Lower lobe of right lung (tissue), 2 donors: ENCODE measurements around the gene TBCA. TPM values are rescaled to one million over a fixed set of nuclear protein-coding genes. Genes with fewer than 3 reads are reported as not detected.

Experiments used
- ATAC-seq, 2 donors: fragments of 200-7000 bp; cut with Tn5 transposase; one replicate each; pipeline ENCODE4 v1.9.1; 2020 to 2022; ENCODE audit warnings: mild to moderate bottlenecking in 2 of 2, moderate library complexity in 2 of 2
- DNase-seq: peaks from one replicate; pipeline ENCODE4 v3.0.0-alpha.2; 2020
- H3K27ac ChIP-seq: fragments of 200-600 bp; one replicate; pipeline ENCODE4 v1.8.0; 2022
- H3K27me3 ChIP-seq: fragments of 200-600 bp; one replicate; pipeline ENCODE4 v1.8.0; 2022; ENCODE audit warnings: low read depth
- H3K36me3 ChIP-seq: fragments of 200-600 bp; one replicate; pipeline ENCODE4 v1.8.0; 2022; ENCODE audit warnings: mild to moderate bottlenecking
- H3K4me1 ChIP-seq: fragments of 200-600 bp; one replicate; pipeline ENCODE4 v1.8.0; 2022
- H3K4me3 ChIP-seq: fragments of 200-600 bp; one replicate; pipeline ENCODE4 v1.8.0; 2022; ENCODE audit warnings: mild to moderate bottlenecking
- H3K9me3 ChIP-seq: fragments of 200-600 bp; one replicate; pipeline ENCODE4 v1.8.0; 2022
- CTCF ChIP-seq: fragments of 200-600 bp; IDR thresholded peaks from one replicate; pipeline ENCODE4 v1.8.0; 2022; ENCODE audit warnings: antibody characterized with exemption, mild to moderate bottlenecking
- intact Hi-C: fragments of 100-400 bp; cut with DNase I; formaldehyde crosslinking; loops from one replicate; pipeline ENCODE4 v1.11.0; 2022
- total RNA-seq: library from RNA; stranded (reverse); fragmentation: NEBNext Ultra II Directional; extraction: Animal tissue kit (Norgen Biotek cat#: 25700); gene quantifications from one replicate; pipeline ENCODE4 v1.2.1, GENCODE V29; 2021
- donor health status: DM: no; HTN: yes; CAD: no; lungs with severe emphysema.

TBCA gene
- total RNA-seq, 1 donor from 2014 or later, result 117 TPM

GRCh38 chr5:77741608-77742007 lies 34.5 kb downstream of the TBCA start:
- Histone ChIP-seq H3K27me3 (no peaks in the 10 kb centered on the region), H3K27ac (no peak overlapping the region), H3K36me3 (no peaks in the 10 kb centered on the region), H3K9me3 (no peaks in the 10 kb centered on the region), H3K4me1 (no peaks in the 10 kb centered on the region), H3K4me3 (no peak overlapping the region)
- no peak for TF ChIP-seq CTCF
- ATAC-seq (no peak), DNase-seq (no peak)
- intact Hi-C loops, result no loop called here

- Histone ChIP-seq H3K27ac (no peak overlapping the region), H3K4me3 (no peak overlapping the region), H3K27me3 (no peaks in the 10 kb centered on the region), H3K9me3 (no peaks in the 10 kb centered on the region), H3K4me1 (no peaks in the 10 kb centered on the region), H3K36me3 (no peaks in the 10 kb centered on the region)
- no peak for DNase-seq
- intact Hi-C loops, result no loop called here
- no peak for ATAC-seq
- no peak for TF ChIP-seq CTCF
These were observed 41.3 kb downstream of the TBCA start for GRCh38 chr5:77734885-77735284.

- Histone ChIP-seq H3K27ac (no peak overlapping the region), H3K4me3 (no peak overlapping the region), H3K27me3 (no peaks in the 10 kb centered on the region), H3K36me3 (no peaks in the 10 kb centered on the region), H3K4me1 (no peaks in the 10 kb centered on the region), H3K9me3 (no peaks in the 10 kb centered on the region)
- TF ChIP-seq CTCF, result no peak
- intact Hi-C loops, result no loop called here
- ATAC-seq (no peak), DNase-seq (no peak)
These were observed 43.0 kb downstream of the TBCA start for GRCh38 chr5:77733130-77733529.

- DNase-seq (no peak), ATAC-seq (no peak)
- no peak for TF ChIP-seq CTCF
- Histone ChIP-seq H3K4me1 (peaks cover 1% of the 10 kb centered on the region), H3K36me3 (no peaks in the 10 kb centered on the region), H3K27me3 (no peaks in the 10 kb centered on the region), H3K9me3 (no peaks in the 10 kb centered on the region), H3K4me3 (no peak overlapping the region), H3K27ac (no peak overlapping the region)
- intact Hi-C loops, result no loop called here
These were observed 48.9 kb downstream of the TBCA start for GRCh38 chr5:77727190-77727589.

GRCh38 chr5:77725616-77726015 lies 50.5 kb downstream of the TBCA start:
- DNase-seq, result no peak
- no peak for ATAC-seq
- no peaks in the 10 kb centered on the region for H3K9me3 ChIP-seq
- no peak overlapping the region for H3K27ac ChIP-seq
- intact Hi-C loops, result no loop called here
- TF ChIP-seq CTCF, result no peak
- H3K27me3 ChIP-seq, result no peaks in the 10 kb centered on the region
- H3K36me3 ChIP-seq, result no peaks in the 10 kb centered on the region
- no peak overlapping the region for H3K4me3 ChIP-seq
- H3K4me1 ChIP-seq, result peaks cover 5% of the 10 kb centered on the region

GRCh38 chr5:77724934-77725333 lies 51.2 kb downstream of the TBCA start:
- Histone ChIP-seq H3K36me3 (no peaks in the 10 kb centered on the region), H3K9me3 (no peaks in the 10 kb centered on the region), H3K4me3 (no peak overlapping the region), H3K27me3 (no peaks in the 10 kb centered on the region), H3K4me1 (peaks cover 5% of the 10 kb centered on the region), H3K27ac (no peak overlapping the region)
- intact Hi-C loops, result no loop called here
- DNase-seq (no peak), ATAC-seq (no peak)
- no peak for TF ChIP-seq CTCF
